ENCODE measurements around the gene TBC1D22A. TPM values are rescaled to one million over a fixed set of nuclear protein-coding genes. Genes with fewer than 3 reads are reported as not detected.
A peak's percentile ranks its signal among the peaks of the same experiment; 100 is the strongest.

The TBC1D22A gene
- total RNA-seq, 2 donors from 2014 or later, result 29.5 to 34.8 TPM

- no peak for DNase-seq
- Mint-ChIP-seq H3K36me3 (ENCODE audit: insufficient read depth in 2 of 2) (peaks cover 6 to 7% of the 10 kb centered on the region in 2 donors), H3K9me3 (no peaks in the 10 kb centered on the region), H3K4me3 (no peak overlapping the region), H3K27me3 (ENCODE audit: low read depth) (no peaks in the 10 kb centered on the region), H3K4me1 (ENCODE audit: low read depth) (peaks cover 14% of the 10 kb centered on the region), H3K27ac (no peak overlapping the region)
- no peak for ATAC-seq (replicated peaks in 1 of 2)
Measured at GRCh38 chr22:46798041-46798365, 35.6 kb downstream of the TBC1D22A start.

DNA sequence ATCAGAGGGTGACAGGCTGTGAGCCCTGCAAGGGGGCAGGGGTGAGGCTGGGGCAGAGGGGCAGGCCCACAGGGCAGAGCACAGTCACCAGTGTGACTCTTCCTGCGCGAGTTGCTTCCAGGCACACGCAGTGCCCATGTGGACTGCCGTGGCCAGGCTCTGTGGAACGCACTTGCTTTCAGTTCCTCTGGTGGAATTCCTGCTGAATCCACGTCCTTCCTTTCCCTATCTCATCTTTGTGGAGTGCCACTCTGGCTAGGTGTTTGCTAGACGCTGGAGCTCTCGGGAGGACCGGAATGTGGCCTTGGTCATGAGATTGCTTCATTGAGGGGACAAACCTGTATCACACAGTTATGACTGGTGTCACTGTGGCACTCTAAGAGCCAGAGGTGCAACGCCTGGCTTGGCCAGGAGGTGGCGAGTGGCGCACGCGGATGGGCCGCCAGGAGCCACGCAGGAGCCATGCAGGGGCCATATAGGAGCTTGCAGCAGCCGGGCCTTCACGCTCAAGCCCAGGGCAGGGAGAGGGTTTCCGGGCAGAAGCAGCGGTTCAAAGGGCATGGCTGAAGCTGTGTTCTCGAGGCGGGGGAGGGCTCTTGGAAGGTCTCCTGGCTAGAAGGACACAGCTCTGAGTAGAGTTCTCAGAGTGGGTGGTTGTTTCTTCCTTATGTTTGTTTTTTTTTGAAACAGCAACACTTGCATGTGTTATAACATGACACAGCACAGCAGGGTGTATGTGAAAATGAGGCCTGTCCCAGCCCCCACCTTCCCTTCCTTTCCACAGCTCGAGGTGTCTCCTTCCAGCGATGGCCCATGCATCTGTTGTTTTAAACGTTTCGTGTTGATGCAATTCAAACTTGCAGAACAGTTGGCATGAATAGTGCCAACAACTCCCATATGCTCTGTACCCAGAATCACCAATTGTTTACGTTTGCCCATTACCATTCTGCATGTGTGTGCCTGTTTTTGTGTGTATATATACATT is 36.2 kb downstream of the TBC1D22A start:
- Mint-ChIP-seq H3K27ac (no peak overlapping the region), H3K9me3 (no peaks in the 10 kb centered on the region), H3K36me3 (ENCODE audit: insufficient read depth in 2 of 2) (peaks cover 6 to 7% of the 10 kb centered on the region in 2 donors), H3K4me1 (ENCODE audit: low read depth) (peaks cover 21% of the 10 kb centered on the region), H3K27me3 (ENCODE audit: low read depth) (no peaks in the 10 kb centered on the region), H3K4me3 (no peak overlapping the region)
- peak; percentile 75 to 81 for DNase-seq
- ATAC-seq (replicated peaks in 1 of 2), result peak; percentile 83 to 86

GRCh38 chr22:46799626-46800025 is 37.2 kb downstream of the TBC1D22A start:
- Mint-ChIP-seq H3K27me3 (ENCODE audit: low read depth) (no peaks in the 10 kb centered on the region), H3K9me3 (no peaks in the 10 kb centered on the region), H3K27ac (no peak overlapping the region), H3K36me3 (ENCODE audit: insufficient read depth in 2 of 2) (peaks cover 6 to 12% of the 10 kb centered on the region in 2 donors), H3K4me1 (ENCODE audit: low read depth) (peaks cover 26% of the 10 kb centered on the region), H3K4me3 (no peak overlapping the region)
- ATAC-seq (replicated peaks in 1 of 2) (no peak), DNase-seq (no peak)

- H3K4me3 Mint-ChIP-seq, result no peak overlapping the region
- peaks cover 31% of the 10 kb centered on the region for H3K4me1 Mint-ChIP-seq (ENCODE audit: low read depth)
- H3K27ac Mint-ChIP-seq, result peak overlapping the region; percentile 4
- no peaks in the 10 kb centered on the region for H3K9me3 Mint-ChIP-seq
- H3K27me3 Mint-ChIP-seq (ENCODE audit: low read depth), result no peaks in the 10 kb centered on the region
- no peak for ATAC-seq (replicated peaks in 1 of 2)
- no peak for DNase-seq
- peaks cover 6 to 12% of the 10 kb centered on the region in 2 donors for H3K36me3 Mint-ChIP-seq (ENCODE audit: insufficient read depth in 2 of 2)
Measured at GRCh38 chr22:46800102-46800857, 37.8 kb downstream of the TBC1D22A start.

DNA sequence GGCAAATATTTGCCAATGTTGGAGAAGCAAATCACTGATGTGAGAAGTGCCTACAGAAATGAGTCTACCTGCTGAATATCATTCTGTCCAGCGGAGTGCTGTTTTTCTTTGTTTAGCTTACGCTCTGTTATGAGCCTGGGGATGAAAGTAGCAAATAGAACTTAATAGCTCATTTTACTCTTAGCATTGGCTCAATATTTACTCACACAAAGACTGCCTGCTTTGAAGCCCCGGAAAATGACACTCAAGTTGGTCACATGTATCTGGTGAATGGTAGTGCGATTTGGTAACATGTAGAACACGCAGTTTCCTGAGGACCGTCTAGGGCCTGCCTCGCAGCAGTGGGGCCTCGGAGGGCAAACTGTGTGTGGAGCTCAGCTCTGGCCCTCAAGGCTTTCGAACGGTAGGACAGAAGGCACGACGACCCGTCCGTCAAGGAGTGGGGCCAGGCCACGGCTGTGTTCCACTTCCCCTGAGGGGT is 38.9 kb downstream of the TBC1D22A start:
- no peak for ATAC-seq (replicated peaks in 1 of 2)
- peaks cover 9 to 14% of the 10 kb centered on the region in 2 donors for H3K36me3 Mint-ChIP-seq (ENCODE audit: insufficient read depth in 2 of 2)
- no peaks in the 10 kb centered on the region for H3K9me3 Mint-ChIP-seq

DNA sequence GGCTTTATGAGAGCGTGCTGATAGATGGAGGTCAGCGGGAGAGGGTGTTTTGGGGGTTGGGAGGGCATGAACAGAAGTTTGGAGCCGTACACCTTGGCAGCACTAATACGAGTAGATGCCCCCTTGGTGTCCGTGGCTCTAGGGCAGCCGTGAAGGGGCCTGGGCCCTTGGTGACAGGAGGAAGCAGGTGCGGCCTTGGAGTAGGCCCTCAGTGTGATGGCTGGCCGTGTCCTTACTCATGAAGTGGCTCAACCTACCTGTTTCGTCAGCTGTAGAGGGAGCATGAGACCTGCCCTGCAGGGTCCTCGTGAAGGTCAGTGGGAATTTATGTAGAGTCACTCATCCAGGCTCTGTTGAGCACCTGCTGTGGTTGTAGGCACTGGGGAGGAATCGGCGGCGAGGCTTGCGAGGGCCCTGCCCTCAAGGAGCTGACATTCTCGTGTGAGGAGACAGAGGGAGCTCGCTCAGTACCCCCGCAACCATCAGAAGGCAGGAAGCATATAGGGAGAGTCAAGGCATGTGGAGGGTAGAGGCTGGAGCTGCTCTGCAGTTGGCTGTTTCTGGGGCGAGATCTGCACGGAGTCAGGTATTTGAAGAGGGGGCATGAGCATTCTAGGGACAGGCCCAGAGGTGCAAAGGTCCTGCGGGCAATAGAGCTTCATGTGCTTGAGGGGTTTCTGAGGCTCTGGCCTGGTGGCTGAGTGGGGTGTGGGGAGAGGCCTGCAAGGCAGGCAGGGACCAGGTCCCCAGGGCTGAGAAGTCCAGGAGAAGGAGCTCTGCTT is 39.6 kb downstream of the TBC1D22A start:
- Mint-ChIP-seq H3K36me3 (ENCODE audit: insufficient read depth in 2 of 2) (peaks cover 12 to 17% of the 10 kb centered on the region in 2 donors), H3K27ac (no peak overlapping the region), H3K27me3 (ENCODE audit: low read depth) (no peaks in the 10 kb centered on the region), H3K9me3 (no peaks in the 10 kb centered on the region), H3K4me3 (no peak overlapping the region), H3K4me1 (ENCODE audit: low read depth) (peaks cover 48% of the 10 kb centered on the region)
- ATAC-seq (replicated peaks in 1 of 2) (no peak), DNase-seq (no peak)

More for the DNA sequence above, 38.9 kb downstream of the TBC1D22A start:
- no peak overlapping the region for H3K4me3 Mint-ChIP-seq
- peaks cover 42% of the 10 kb centered on the region for H3K4me1 Mint-ChIP-seq (ENCODE audit: low read depth)
- H3K27ac Mint-ChIP-seq, result no peak overlapping the region
- H3K27me3 Mint-ChIP-seq (ENCODE audit: low read depth), result no peaks in the 10 kb centered on the region
- no peak for DNase-seq

DNA sequence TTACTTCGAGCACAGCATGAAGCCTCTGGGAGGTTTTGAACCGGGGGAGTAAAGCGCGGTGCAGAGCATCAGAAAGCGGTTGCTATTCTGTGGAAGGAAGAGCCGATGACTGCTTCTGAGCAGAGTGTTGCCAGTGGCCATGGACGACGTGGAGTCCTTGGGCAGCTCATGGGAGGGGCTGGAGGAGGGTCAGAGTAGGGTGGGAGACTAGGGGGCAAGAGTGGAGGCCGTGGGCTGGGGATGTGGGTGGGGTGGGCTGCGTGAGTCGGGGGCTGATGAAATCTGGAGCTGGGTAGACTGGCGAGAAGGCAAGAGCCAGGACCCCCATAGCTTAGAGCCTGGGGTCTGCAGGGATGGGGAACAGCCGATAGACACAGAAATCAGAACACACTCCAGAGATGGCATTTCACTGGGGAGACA is 40.2 kb downstream of the TBC1D22A start:
- Mint-ChIP-seq H3K4me1 (ENCODE audit: low read depth) (peaks cover 54% of the 10 kb centered on the region), H3K4me3 (no peak overlapping the region), H3K9me3 (no peaks in the 10 kb centered on the region), H3K27ac (no peak overlapping the region), H3K36me3 (ENCODE audit: insufficient read depth in 2 of 2) (peaks cover 14 to 22% of the 10 kb centered on the region in 2 donors), H3K27me3 (ENCODE audit: low read depth) (no peaks in the 10 kb centered on the region)
- ATAC-seq (replicated peaks in 1 of 2) (no peak), DNase-seq (no peak)

DNA sequence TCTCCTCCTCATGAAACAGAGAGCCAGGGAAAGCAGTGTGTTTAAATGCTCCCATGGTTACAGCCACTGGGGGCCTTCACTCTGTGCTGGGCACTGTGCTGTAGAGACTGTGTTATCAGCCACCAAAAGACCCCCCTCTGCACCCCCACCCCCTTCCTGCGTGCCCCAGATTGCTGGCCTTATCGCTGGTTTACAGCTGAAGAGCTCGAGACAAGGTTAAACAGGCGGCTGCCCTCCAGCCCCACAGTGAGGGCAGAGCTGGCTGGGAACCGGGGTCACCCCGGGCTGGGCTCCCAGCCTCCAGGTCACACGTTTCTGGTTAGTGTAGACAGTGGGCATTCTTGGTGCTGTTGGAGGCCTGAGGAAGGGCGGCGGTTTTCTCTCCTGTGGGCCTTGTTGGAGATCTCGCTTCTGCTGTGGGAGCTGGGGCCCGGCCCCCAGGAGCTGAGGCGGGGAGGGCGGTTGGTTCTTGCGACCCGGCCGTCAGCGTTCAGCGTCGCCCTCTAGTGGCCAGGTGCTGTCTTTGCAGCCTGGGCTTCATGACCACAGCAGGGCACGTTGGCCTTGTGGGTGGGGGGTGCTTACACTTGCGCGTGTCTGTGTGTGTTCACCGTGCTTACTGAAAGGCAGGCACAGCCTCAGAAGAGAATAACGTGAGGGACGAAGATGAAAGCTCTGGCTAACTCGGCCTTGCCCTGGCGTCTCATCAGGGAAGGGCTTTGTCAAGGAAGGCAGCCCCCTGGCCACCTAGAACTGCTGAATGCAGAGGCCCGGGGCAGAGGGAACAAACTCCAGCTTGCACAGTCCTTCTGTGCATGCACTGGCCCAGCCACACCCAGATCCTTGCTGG is 40.8 kb downstream of the TBC1D22A start:
- H3K27me3 Mint-ChIP-seq (ENCODE audit: low read depth), result no peaks in the 10 kb centered on the region
- no peak overlapping the region for H3K27ac Mint-ChIP-seq
- peaks cover 14 to 24% of the 10 kb centered on the region in 2 donors for H3K36me3 Mint-ChIP-seq (ENCODE audit: insufficient read depth in 2 of 2)
- H3K9me3 Mint-ChIP-seq, result no peaks in the 10 kb centered on the region
- H3K4me1 Mint-ChIP-seq (ENCODE audit: low read depth), result peaks cover 53% of the 10 kb centered on the region
- DNase-seq, result peak; percentile 64 to 73
- peak overlapping the region in 1 of 2 donors; percentile 19 for H3K4me3 Mint-ChIP-seq
- peak; percentile 70 to 72 for ATAC-seq (replicated peaks in 1 of 2)

DNA sequence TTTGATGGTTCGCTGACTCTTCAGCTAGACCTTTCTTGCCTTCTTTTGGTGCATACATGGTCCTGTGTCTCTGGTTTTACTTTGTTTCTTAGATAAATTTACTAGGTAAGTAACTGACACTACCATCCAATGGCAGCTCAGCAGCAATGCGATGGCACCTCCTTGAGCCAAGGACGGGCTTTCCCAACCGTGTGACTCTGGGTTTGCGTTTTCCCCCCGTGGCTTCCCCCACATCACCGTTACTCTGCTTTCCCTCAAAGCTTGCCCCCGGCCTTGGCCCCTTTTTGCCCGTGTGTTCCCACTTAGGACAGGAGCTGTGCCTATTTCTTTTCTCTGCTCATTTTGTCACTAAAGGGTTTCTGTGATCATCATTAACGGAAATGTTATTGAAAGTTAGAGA is 41.5 kb downstream of the TBC1D22A start:
- Mint-ChIP-seq H3K9me3 (no peaks in the 10 kb centered on the region), H3K27ac (no peak overlapping the region), H3K27me3 (ENCODE audit: low read depth) (no peaks in the 10 kb centered on the region), H3K4me3 (no peak overlapping the region), H3K4me1 (ENCODE audit: low read depth) (peaks cover 48% of the 10 kb centered on the region), H3K36me3 (ENCODE audit: insufficient read depth in 2 of 2) (peaks cover 14 to 24% of the 10 kb centered on the region in 2 donors)
- DNase-seq (no peak), ATAC-seq (replicated peaks in 1 of 2) (no peak)

GRCh38 chr22:46806794-46807193 is 44.3 kb downstream of the TBC1D22A start:
- peak overlapping the region; percentile 10 for H3K27ac Mint-ChIP-seq
- H3K36me3 Mint-ChIP-seq (ENCODE audit: insufficient read depth in 2 of 2), result peaks cover 11 to 24% of the 10 kb centered on the region in 2 donors
- no peaks in the 10 kb centered on the region for H3K27me3 Mint-ChIP-seq (ENCODE audit: low read depth)
- H3K4me1 Mint-ChIP-seq (ENCODE audit: low read depth), result peaks cover 47% of the 10 kb centered on the region
- H3K9me3 Mint-ChIP-seq, result no peaks in the 10 kb centered on the region
- no peak overlapping the region for H3K4me3 Mint-ChIP-seq
- no peak for DNase-seq
- no peak for ATAC-seq (replicated peaks in 1 of 2)

DNA sequence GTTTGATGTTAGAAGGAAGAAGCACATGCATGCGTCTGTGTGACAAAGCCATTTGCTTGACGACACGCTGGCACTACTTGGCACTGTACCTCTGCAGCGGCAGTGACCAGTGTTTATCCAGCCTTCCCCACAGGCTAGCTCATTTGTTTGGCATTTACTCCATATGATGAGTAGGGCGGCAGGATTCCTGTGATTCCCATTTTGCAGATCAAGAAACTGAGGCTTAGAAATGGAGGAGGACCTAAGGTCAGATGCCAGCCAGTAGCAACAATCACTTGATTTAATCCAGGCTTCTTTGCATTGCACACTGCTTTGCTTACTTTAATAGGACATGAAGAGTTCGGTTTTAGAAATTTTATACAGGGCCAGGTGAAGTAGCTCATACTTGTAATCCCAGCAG is 45.0 kb downstream of the TBC1D22A start:
- no peaks in the 10 kb centered on the region for H3K9me3 Mint-ChIP-seq
- no peaks in the 10 kb centered on the region for H3K27me3 Mint-ChIP-seq (ENCODE audit: low read depth)
- H3K4me1 Mint-ChIP-seq (ENCODE audit: low read depth), result peaks cover 41% of the 10 kb centered on the region
- ATAC-seq (replicated peaks in 1 of 2) (no peak), DNase-seq (no peak)
- no peak overlapping the region for H3K27ac Mint-ChIP-seq
- no peak overlapping the region for H3K4me3 Mint-ChIP-seq
- H3K36me3 Mint-ChIP-seq (ENCODE audit: insufficient read depth in 2 of 2), result peaks cover 8 to 18% of the 10 kb centered on the region in 2 donors

Data from activated T-cell treated with anti-CD3 and anti-CD28 coated beads, Interleukin-2, amount 50 U/mL, for 72 hours (primary cell).